ENCODE data around the gene TULP3. TPM values are rescaled to one million over a fixed set of nuclear protein-coding genes. Genes with fewer than 3 reads are reported as not detected.

Gene TULP3
- total RNA-seq, 1 experiment from 2014 or later = 11.7 TPM

- DNase-seq = no peak
- H3K79me2 ChIP-seq (ENCODE audit: low read length) = no peaks in the 10 kb centered on the region
- no peak within 1 kb of the TSS for H3K27ac ChIP-seq (ENCODE audit: low read length)
- H3K4me2 ChIP-seq (ENCODE audit: low read depth, low read length, poor library complexity, severe bottlenecking) = no peak within 1 kb of the TSS
- H3K27me3 ChIP-seq (ENCODE audit: low read length) = no peaks in the 10 kb centered on the region
- no peak within 1 kb of the TSS for H3K9ac ChIP-seq (ENCODE audit: low read length)
- no peaks in the 10 kb centered on the region for H3K9me2 ChIP-seq (replicated peaks; ENCODE audit: insufficient read depth, low read length)
- H3K4me1 ChIP-seq (ENCODE audit: low read length) = no peaks in the 10 kb centered on the region
- H3K36me3 ChIP-seq (ENCODE audit: insufficient read depth, low read length) = no peaks in the 10 kb centered on the region
- H3K9me3 ChIP-seq (ENCODE audit: low read length) = no peaks in the 10 kb centered on the region
- no peak within 1 kb of the TSS for H3K4me3 ChIP-seq (ENCODE audit: low read length)
- H4K20me1 ChIP-seq (ENCODE audit: insufficient read depth, low read depth, low read length) = no peaks in the 10 kb centered on the region
- no peak within 1 kb of the TSS for H2AFZ ChIP-seq (ENCODE audit: low read length)
Measured at GRCh38 chr12:2959192-2959504, 68.5 kb downstream of the TULP3 start, which contains the start of gene TEAD4. Gene TEAD4, plus strand, starts transcription at chr12:2959397.

GRCh38 chr12:2959505-2960389, 69.1 kb downstream of the TULP3 start:
- Histone ChIP-seq H3K9me3 (ENCODE audit: low read length) (no peaks in the 10 kb centered on the region), H3K79me2 (ENCODE audit: low read length) (no peaks in the 10 kb centered on the region), H3K9ac (ENCODE audit: low read length) (no peak overlapping the region), H3K4me2 (ENCODE audit: low read depth, low read length, poor library complexity, severe bottlenecking) (no peak overlapping the region), H3K4me1 (ENCODE audit: low read length) (no peaks in the 10 kb centered on the region), H3K9me2 (replicated peaks; ENCODE audit: insufficient read depth, low read length) (no peaks in the 10 kb centered on the region), H3K36me3 (ENCODE audit: insufficient read depth, low read length) (no peaks in the 10 kb centered on the region), H2AFZ (ENCODE audit: low read length) (no peak overlapping the region), H3K4me3 (ENCODE audit: low read length) (no peak overlapping the region), H3K27me3 (ENCODE audit: low read length) (no peaks in the 10 kb centered on the region), H3K27ac (ENCODE audit: low read length) (no peak overlapping the region), H4K20me1 (ENCODE audit: insufficient read depth, low read depth, low read length) (no peaks in the 10 kb centered on the region)
- DNase-seq = no peak

- Histone ChIP-seq H3K9ac (ENCODE audit: low read length) (no peak overlapping the region), H2AFZ (ENCODE audit: low read length) (no peak overlapping the region)
Measured at GRCh38 chr12:2960390-2960956, 69.8 kb downstream of the TULP3 start.

GRCh38 chr12:2960996-2961616, 70.4 kb downstream of the TULP3 start:
- no peaks in the 10 kb centered on the region for H3K27me3 ChIP-seq (ENCODE audit: low read length)
- H3K4me3 ChIP-seq (ENCODE audit: low read length) = no peak overlapping the region
- no peak overlapping the region for H3K9ac ChIP-seq (ENCODE audit: low read length)
- H3K79me2 ChIP-seq (ENCODE audit: low read length) = no peaks in the 10 kb centered on the region
- H2AFZ ChIP-seq (ENCODE audit: low read length) = no peak overlapping the region
- H3K27ac ChIP-seq (ENCODE audit: low read length) = no peak overlapping the region
- H3K4me1 ChIP-seq (ENCODE audit: low read length) = no peaks in the 10 kb centered on the region
- no peaks in the 10 kb centered on the region for H3K9me3 ChIP-seq (ENCODE audit: low read length)
- H3K9me2 ChIP-seq (replicated peaks; ENCODE audit: insufficient read depth, low read length) = no peaks in the 10 kb centered on the region
- H3K4me2 ChIP-seq (ENCODE audit: low read depth, low read length, poor library complexity, severe bottlenecking) = no peak overlapping the region
- no peaks in the 10 kb centered on the region for H4K20me1 ChIP-seq (ENCODE audit: insufficient read depth, low read depth, low read length)
- H3K36me3 ChIP-seq (ENCODE audit: insufficient read depth, low read length) = no peaks in the 10 kb centered on the region
- DNase-seq = no peak

More at GRCh38 chr12:2960390-2960956, 69.8 kb downstream of the TULP3 start:
- H3K4me1 ChIP-seq (ENCODE audit: low read length) = no peaks in the 10 kb centered on the region
- no peak overlapping the region for H3K27ac ChIP-seq (ENCODE audit: low read length)
- H3K4me3 ChIP-seq (ENCODE audit: low read length) = no peak overlapping the region
- no peaks in the 10 kb centered on the region for H3K36me3 ChIP-seq (ENCODE audit: insufficient read depth, low read length)
- H3K4me2 ChIP-seq (ENCODE audit: low read depth, low read length, poor library complexity, severe bottlenecking) = no peak overlapping the region
- H4K20me1 ChIP-seq (ENCODE audit: insufficient read depth, low read depth, low read length) = no peaks in the 10 kb centered on the region
- no peaks in the 10 kb centered on the region for H3K27me3 ChIP-seq (ENCODE audit: low read length)
- no peaks in the 10 kb centered on the region for H3K9me2 ChIP-seq (replicated peaks; ENCODE audit: insufficient read depth, low read length)
- DNase-seq = no peak
- H3K79me2 ChIP-seq (ENCODE audit: low read length) = no peaks in the 10 kb centered on the region
- H3K9me3 ChIP-seq (ENCODE audit: low read length) = no peaks in the 10 kb centered on the region

- H3K27me3 ChIP-seq (ENCODE audit: low read length) = no peaks in the 10 kb centered on the region
Measured at GRCh38 chr12:2961705-2962104, 71.0 kb downstream of the TULP3 start.

GRCh38 chr12:2963154-2963759, 72.6 kb downstream of the TULP3 start:
- Histone ChIP-seq H3K4me3 (ENCODE audit: low read length) (no peak overlapping the region), H3K9me3 (ENCODE audit: low read length) (no peaks in the 10 kb centered on the region), H3K79me2 (ENCODE audit: low read length) (no peaks in the 10 kb centered on the region), H3K4me2 (ENCODE audit: low read depth, low read length, poor library complexity, severe bottlenecking) (no peak overlapping the region), H3K4me1 (ENCODE audit: low read length) (no peaks in the 10 kb centered on the region), H2AFZ (ENCODE audit: low read length) (no peak overlapping the region), H3K9ac (ENCODE audit: low read length) (no peak overlapping the region), H3K27ac (ENCODE audit: low read length) (no peak overlapping the region), H4K20me1 (ENCODE audit: insufficient read depth, low read depth, low read length) (no peaks in the 10 kb centered on the region), H3K9me2 (replicated peaks; ENCODE audit: insufficient read depth, low read length) (no peaks in the 10 kb centered on the region), H3K36me3 (ENCODE audit: insufficient read depth, low read length) (no peaks in the 10 kb centered on the region), H3K27me3 (ENCODE audit: low read length) (no peaks in the 10 kb centered on the region)
- no peak for DNase-seq

More at GRCh38 chr12:2961705-2962104, 71.0 kb downstream of the TULP3 start:
- Histone ChIP-seq H4K20me1 (ENCODE audit: insufficient read depth, low read depth, low read length) (no peaks in the 10 kb centered on the region), H3K9ac (ENCODE audit: low read length) (no peak overlapping the region), H2AFZ (ENCODE audit: low read length) (no peak overlapping the region), H3K9me2 (replicated peaks; ENCODE audit: insufficient read depth, low read length) (no peaks in the 10 kb centered on the region), H3K4me1 (ENCODE audit: low read length) (no peaks in the 10 kb centered on the region), H3K27ac (ENCODE audit: low read length) (no peak overlapping the region), H3K4me3 (ENCODE audit: low read length) (no peak overlapping the region), H3K4me2 (ENCODE audit: low read depth, low read length, poor library complexity, severe bottlenecking) (no peak overlapping the region), H3K36me3 (ENCODE audit: insufficient read depth, low read length) (no peaks in the 10 kb centered on the region), H3K9me3 (ENCODE audit: low read length) (no peaks in the 10 kb centered on the region), H3K79me2 (ENCODE audit: low read length) (no peaks in the 10 kb centered on the region)
- no peak for DNase-seq

GRCh38 chr12:2963760-2964292, 73.1 kb downstream of the TULP3 start:
- Histone ChIP-seq H3K4me2 (ENCODE audit: low read depth, low read length, poor library complexity, severe bottlenecking) (no peak overlapping the region), H3K79me2 (ENCODE audit: low read length) (no peaks in the 10 kb centered on the region), H3K9me2 (replicated peaks; ENCODE audit: insufficient read depth, low read length) (no peaks in the 10 kb centered on the region), H4K20me1 (ENCODE audit: insufficient read depth, low read depth, low read length) (no peaks in the 10 kb centered on the region), H3K9ac (ENCODE audit: low read length) (no peak overlapping the region), H3K4me3 (ENCODE audit: low read length) (no peak overlapping the region), H3K27ac (ENCODE audit: low read length) (no peak overlapping the region), H3K27me3 (ENCODE audit: low read length) (no peaks in the 10 kb centered on the region), H2AFZ (ENCODE audit: low read length) (no peak overlapping the region), H3K9me3 (ENCODE audit: low read length) (no peaks in the 10 kb centered on the region), H3K36me3 (ENCODE audit: insufficient read depth, low read length) (no peaks in the 10 kb centered on the region), H3K4me1 (ENCODE audit: low read length) (no peaks in the 10 kb centered on the region)
- no peak for DNase-seq

GRCh38 chr12:2967651-2968050, 77.0 kb downstream of the TULP3 start:
- Histone ChIP-seq H3K79me2 (ENCODE audit: low read length) (no peaks in the 10 kb centered on the region), H3K4me2 (ENCODE audit: low read depth, low read length, poor library complexity, severe bottlenecking) (no peak overlapping the region), H3K9me3 (ENCODE audit: low read length) (no peaks in the 10 kb centered on the region), H3K4me1 (ENCODE audit: low read length) (no peaks in the 10 kb centered on the region), H2AFZ (ENCODE audit: low read length) (no peak overlapping the region), H3K9me2 (replicated peaks; ENCODE audit: insufficient read depth, low read length) (no peaks in the 10 kb centered on the region), H3K27me3 (ENCODE audit: low read length) (no peaks in the 10 kb centered on the region), H3K27ac (ENCODE audit: low read length) (no peak overlapping the region), H3K36me3 (ENCODE audit: insufficient read depth, low read length) (no peaks in the 10 kb centered on the region), H3K9ac (ENCODE audit: low read length) (no peak overlapping the region), H4K20me1 (ENCODE audit: insufficient read depth, low read depth, low read length) (no peaks in the 10 kb centered on the region), H3K4me3 (ENCODE audit: low read length) (no peak overlapping the region)
- DNase-seq = no peak
